WTC11 (cell line): ENCODE measurements around the gene SLPI.

Source experiments
- ELF4 ChIP-seq: sonication (generic); formaldehyde crosslinking; IDR thresholded peaks from 2 replicates; pipeline ENCODE4 v1.8.1; 2022; ENCODE audit warnings: low read depth, mild to moderate bottlenecking, moderate library complexity, missing genetic modification reagents
- ETV6 ChIP-seq: sonication (generic); formaldehyde crosslinking; IDR thresholded peaks from 2 replicates; pipeline ENCODE4 v1.8.1; 2022; ENCODE audit warnings: mild to moderate bottlenecking, missing genetic modification reagents
- FOXP1 ChIP-seq: sonication (generic); formaldehyde crosslinking; IDR thresholded peaks from 2 replicates; pipeline ENCODE4 v1.8.0; 2022; ENCODE audit warnings: missing genetic modification reagents, mild to moderate bottlenecking, moderate library complexity, borderline replicate concordance
- JUN ChIP-seq: sonication (generic); formaldehyde crosslinking; IDR thresholded peaks from 2 replicates; pipeline ENCODE4 v1.8.0; 2023; ENCODE audit warnings: mild to moderate bottlenecking, missing genetic modification reagents
- NR3C1 ChIP-seq: sonication (generic); formaldehyde crosslinking; conservative IDR thresholded peaks from 2 replicates; pipeline ENCODE4 v1.8.1; 2023; ENCODE audit warnings: low read depth, mild to moderate bottlenecking, missing genetic modification reagents
- SOX15 ChIP-seq: fragments of 250-450 bp; sonication (Bioruptor Pico); IDR thresholded peaks from 2 replicates; pipeline ENCODE4 v1.9.0; 2021; ENCODE audit warnings: mild to moderate bottlenecking
- SP1 ChIP-seq: sonication (generic); formaldehyde crosslinking; conservative IDR thresholded peaks from 2 replicates; pipeline ENCODE4 v1.8.1; 2022; ENCODE audit warnings: missing genetic modification reagents
- TF ChIP-seq, protein P1 (sequence below): sonication (generic); formaldehyde crosslinking; conservative IDR thresholded peaks from 2 replicates; pipeline ENCODE4 v1.8.1; 2023; ENCODE audit warnings: mild to moderate bottlenecking, low read depth, missing genetic modification reagents, moderate library complexity
- TF ChIP-seq, protein P2 (sequence below): fragments of 200-600 bp; IDR thresholded peaks from 2 replicates; pipeline ENCODE4 v1.8.0; 2022; ENCODE audit warnings: antibody characterized with exemption
- TF ChIP-seq, protein P3 (sequence below): sonication (generic); formaldehyde crosslinking; IDR thresholded peaks from 2 replicates; pipeline ENCODE4 v1.8.1; 2023; ENCODE audit warnings: mild to moderate bottlenecking, missing genetic modification reagents, moderate library complexity
- TF ChIP-seq, protein P4 (sequence below): sonication (generic); formaldehyde crosslinking; conservative IDR thresholded peaks from 2 replicates; pipeline ENCODE4 v1.8.1; 2022; ENCODE audit warnings: mild to moderate bottlenecking, missing genetic modification reagents

DNA sequence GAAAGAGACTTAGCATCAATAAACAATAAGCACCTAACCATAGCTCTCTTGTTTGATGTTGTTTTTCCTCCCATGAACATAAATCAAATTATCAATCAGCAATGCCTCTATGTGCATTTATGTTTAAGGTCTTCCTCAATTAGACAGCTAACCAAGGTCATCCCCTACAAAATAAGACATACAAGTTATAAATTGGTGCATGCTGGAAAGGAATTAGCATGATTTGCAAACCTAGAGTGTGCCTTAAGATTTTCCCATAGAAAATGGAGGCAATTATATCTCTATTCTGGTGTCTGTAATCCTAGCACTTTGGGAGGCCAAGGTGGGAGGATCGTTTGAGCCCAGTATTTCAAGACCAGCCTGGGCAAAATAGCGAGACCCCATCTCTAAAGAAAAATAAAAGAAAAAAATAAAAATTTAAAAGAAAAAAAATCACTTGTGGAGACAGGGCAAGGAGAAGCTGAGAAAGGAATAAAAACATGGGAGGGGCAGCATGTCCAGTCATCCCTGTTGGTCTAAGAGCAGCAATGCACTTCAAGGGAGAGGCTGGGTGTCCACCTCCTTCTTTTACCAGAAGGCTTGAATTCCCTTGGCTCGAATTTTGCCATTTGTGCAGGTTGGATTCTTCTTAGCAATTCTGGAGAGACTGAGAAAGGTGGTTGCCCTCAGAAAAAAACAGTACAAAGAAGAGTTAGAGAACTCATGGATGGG lies 9.3 kb upstream of the SLPI start:
- no peak for TF ChIP-seq ETV6 (CRISPR knock-in tag)
- TF ChIP-seq, protein P1, sequence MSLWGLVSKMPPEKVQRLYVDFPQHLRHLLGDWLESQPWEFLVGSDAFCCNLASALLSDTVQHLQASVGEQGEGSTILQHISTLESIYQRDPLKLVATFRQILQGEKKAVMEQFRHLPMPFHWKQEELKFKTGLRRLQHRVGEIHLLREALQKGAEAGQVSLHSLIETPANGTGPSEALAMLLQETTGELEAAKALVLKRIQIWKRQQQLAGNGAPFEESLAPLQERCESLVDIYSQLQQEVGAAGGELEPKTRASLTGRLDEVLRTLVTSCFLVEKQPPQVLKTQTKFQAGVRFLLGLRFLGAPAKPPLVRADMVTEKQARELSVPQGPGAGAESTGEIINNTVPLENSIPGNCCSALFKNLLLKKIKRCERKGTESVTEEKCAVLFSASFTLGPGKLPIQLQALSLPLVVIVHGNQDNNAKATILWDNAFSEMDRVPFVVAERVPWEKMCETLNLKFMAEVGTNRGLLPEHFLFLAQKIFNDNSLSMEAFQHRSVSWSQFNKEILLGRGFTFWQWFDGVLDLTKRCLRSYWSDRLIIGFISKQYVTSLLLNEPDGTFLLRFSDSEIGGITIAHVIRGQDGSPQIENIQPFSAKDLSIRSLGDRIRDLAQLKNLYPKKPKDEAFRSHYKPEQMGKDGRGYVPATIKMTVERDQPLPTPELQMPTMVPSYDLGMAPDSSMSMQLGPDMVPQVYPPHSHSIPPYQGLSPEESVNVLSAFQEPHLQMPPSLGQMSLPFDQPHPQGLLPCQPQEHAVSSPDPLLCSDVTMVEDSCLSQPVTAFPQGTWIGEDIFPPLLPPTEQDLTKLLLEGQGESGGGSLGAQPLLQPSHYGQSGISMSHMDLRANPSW, result no peak
- no peak for TF ChIP-seq JUN (CRISPR knock-in tag)
- TF ChIP-seq, protein P2, sequence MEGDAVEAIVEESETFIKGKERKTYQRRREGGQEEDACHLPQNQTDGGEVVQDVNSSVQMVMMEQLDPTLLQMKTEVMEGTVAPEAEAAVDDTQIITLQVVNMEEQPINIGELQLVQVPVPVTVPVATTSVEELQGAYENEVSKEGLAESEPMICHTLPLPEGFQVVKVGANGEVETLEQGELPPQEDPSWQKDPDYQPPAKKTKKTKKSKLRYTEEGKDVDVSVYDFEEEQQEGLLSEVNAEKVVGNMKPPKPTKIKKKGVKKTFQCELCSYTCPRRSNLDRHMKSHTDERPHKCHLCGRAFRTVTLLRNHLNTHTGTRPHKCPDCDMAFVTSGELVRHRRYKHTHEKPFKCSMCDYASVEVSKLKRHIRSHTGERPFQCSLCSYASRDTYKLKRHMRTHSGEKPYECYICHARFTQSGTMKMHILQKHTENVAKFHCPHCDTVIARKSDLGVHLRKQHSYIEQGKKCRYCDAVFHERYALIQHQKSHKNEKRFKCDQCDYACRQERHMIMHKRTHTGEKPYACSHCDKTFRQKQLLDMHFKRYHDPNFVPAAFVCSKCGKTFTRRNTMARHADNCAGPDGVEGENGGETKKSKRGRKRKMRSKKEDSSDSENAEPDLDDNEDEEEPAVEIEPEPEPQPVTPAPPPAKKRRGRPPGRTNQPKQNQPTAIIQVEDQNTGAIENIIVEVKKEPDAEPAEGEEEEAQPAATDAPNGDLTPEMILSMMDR, result no peak
- TF ChIP-seq, protein P3, sequence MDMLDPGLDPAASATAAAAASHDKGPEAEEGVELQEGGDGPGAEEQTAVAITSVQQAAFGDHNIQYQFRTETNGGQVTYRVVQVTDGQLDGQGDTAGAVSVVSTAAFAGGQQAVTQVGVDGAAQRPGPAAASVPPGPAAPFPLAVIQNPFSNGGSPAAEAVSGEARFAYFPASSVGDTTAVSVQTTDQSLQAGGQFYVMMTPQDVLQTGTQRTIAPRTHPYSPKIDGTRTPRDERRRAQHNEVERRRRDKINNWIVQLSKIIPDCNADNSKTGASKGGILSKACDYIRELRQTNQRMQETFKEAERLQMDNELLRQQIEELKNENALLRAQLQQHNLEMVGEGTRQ (CRISPR knock-in tag), result no peak
- no peak for TF ChIP-seq ELF4
- no peak for TF ChIP-seq SOX15
- no peak for TF ChIP-seq NR3C1 (CRISPR knock-in tag)
- no peak for TF ChIP-seq SP1 (CRISPR knock-in tag)
- no peak for TF ChIP-seq FOXP1
- TF ChIP-seq, protein P4, sequence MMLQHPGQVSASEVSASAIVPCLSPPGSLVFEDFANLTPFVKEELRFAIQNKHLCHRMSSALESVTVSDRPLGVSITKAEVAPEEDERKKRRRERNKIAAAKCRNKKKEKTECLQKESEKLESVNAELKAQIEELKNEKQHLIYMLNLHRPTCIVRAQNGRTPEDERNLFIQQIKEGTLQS (CRISPR knock-in tag), result no peak
